ENCODE data around the gene FLOT2.
A peak's percentile ranks its signal among the peaks of the same experiment; 100 is the strongest.

Gene FLOT2, protein sequence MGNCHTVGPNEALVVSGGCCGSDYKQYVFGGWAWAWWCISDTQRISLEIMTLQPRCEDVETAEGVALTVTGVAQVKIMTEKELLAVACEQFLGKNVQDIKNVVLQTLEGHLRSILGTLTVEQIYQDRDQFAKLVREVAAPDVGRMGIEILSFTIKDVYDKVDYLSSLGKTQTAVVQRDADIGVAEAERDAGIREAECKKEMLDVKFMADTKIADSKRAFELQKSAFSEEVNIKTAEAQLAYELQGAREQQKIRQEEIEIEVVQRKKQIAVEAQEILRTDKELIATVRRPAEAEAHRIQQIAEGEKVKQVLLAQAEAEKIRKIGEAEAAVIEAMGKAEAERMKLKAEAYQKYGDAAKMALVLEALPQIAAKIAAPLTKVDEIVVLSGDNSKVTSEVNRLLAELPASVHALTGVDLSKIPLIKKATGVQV

DNA sequence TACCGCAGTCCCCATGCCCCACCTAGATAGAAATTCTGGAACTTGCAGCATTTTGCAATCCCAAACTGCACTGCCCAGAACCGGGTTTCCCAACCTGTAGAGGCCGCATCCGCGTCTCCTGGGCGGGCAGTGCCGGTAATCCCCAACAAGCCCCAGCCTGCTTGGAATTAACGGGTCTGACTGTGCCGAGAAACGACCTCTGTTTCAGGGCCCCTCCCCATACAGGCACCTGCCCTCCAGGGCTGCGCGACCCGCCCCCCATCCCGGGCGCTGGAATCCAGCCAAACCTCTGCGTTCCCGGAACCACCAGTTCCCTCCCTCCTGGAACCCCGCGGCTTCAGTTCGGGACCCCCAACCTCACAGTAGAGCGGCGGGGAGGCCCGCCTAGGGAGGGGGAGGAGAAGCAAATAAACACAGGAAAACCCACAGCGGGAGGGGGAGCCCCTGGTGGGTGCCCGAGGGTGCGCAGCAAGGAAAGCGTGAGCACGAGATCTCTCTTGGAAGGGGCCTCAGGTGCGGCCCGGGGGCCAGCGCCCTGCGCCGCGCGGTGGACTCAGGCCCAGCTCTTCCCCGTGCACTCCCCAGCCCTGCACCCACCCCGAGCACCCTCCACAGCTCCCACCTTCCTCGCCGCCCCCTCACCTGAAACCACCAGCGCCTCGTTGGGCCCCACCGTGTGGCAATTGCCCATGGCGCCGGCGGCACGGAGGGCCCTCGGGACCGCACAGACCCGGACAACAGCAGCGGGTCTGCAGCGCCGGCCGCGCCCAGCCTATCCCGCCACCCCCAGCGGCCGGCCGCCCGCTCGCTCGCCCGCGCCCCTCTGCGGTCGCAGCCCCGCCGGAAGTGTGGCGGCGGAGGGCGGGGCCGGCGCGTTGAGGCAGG, at the start of gene FLOT2:
Gene FLOT2 (minus strand): TSS at position 850 of the 885 bp plus-strand sequence. CDS start 159 bp downstream, at position 691.
- TF ChIP-seq, protein P1, sequence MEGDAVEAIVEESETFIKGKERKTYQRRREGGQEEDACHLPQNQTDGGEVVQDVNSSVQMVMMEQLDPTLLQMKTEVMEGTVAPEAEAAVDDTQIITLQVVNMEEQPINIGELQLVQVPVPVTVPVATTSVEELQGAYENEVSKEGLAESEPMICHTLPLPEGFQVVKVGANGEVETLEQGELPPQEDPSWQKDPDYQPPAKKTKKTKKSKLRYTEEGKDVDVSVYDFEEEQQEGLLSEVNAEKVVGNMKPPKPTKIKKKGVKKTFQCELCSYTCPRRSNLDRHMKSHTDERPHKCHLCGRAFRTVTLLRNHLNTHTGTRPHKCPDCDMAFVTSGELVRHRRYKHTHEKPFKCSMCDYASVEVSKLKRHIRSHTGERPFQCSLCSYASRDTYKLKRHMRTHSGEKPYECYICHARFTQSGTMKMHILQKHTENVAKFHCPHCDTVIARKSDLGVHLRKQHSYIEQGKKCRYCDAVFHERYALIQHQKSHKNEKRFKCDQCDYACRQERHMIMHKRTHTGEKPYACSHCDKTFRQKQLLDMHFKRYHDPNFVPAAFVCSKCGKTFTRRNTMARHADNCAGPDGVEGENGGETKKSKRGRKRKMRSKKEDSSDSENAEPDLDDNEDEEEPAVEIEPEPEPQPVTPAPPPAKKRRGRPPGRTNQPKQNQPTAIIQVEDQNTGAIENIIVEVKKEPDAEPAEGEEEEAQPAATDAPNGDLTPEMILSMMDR (IDR thresholded peaks at IDR 0.05; ENCODE audit: borderline replicate concordance, insufficient read depth, low read depth, low read length) = peak; percentile 40
- peak within 1 kb of the TSS; percentile 64 for H3K4me3 ChIP-seq (ENCODE audit: low read depth, low read length)

DNA sequence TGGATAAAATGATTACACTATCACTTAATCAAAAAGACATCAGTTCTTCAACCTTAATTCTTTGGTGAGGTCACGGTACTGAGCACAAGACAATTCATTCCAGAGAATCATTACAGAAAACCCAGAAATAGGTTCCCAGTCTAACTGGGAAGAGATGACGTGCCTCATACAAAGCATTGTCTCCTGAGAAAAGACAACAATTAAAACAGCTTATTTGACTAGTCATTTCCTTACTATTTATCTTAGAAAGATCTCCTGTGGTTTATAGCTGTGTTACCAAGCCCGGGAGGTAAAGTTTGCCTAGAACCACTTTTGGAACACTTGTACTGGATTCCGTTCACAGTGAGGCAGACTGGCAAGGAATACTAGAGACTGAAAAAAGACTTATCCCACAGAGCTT, 48.7 kb upstream of the FLOT2 start:
- TF ChIP-seq, protein P1 (IDR thresholded peaks at IDR 0.05; ENCODE audit: borderline replicate concordance, insufficient read depth, low read depth, low read length) = no peak
- H3K4me3 ChIP-seq (ENCODE audit: low read depth, low read length) = no peak overlapping the region

DNA sequence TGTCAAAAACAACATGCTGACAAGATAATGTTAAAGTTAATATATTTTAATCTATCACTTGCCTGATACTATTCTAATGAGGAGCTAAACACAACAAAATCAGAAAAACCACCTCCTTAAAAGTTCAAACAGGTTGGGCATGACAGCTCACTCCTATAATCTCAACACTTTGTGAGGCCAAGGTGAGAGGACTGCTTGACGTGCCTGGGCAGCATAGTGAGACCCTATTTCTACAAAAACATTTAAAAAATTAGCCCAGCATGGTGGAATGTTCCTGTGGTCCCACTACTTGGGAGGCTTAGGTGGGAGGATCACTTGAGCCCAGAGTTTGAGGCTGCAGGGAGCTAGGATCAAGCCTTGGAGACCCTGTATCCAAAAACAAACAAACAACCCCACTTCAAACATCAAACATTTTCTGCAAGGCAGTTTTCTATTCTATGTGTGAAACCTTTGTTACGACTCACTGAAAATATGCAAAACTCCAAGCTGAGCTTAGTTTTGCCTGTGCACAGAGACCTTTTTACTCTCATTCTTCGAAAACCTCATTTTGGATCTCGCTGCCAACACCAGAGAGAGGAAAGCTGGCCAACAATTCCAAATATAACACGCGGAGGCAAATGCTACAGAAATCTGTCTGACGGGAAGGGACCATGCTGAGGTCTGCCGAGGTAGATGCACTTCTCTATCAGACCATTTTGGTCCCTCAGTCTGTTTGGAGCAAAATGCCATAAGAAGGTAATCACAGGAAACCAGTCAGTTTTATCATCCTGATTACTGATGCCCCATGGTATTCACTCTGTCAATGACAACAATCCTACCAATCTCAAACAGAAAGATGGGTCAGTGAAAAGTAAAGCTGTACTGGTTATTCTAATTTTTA, 47.6 kb upstream of the FLOT2 start:
- H3K4me3 ChIP-seq (ENCODE audit: low read depth, low read length) = no peak overlapping the region
- TF ChIP-seq, protein P1 (IDR thresholded peaks at IDR 0.05; ENCODE audit: borderline replicate concordance, insufficient read depth, low read depth, low read length) = no peak

DNA sequence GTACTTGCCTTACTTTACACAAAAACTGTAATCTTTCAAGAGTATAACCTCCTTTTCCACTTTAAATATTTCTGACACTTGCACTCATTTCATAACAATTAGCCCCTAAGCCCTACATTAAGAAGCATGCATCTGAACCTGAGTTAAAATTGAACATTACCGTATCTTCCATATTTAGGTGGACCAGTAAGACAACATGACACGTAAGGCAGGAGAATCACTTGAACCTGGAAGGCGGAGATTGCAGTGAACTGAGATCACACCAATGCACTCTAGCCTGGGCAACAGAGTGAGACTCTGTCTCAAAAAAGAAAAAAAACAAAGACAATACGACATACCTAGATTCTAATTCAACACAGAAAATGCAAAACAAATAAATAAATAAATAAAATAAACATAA, 46.8 kb upstream of the FLOT2 start:
- TF ChIP-seq, protein P1 (IDR thresholded peaks at IDR 0.05; ENCODE audit: borderline replicate concordance, insufficient read depth, low read depth, low read length) = no peak
- no peak overlapping the region for H3K4me3 ChIP-seq (ENCODE audit: low read depth, low read length)

DNA sequence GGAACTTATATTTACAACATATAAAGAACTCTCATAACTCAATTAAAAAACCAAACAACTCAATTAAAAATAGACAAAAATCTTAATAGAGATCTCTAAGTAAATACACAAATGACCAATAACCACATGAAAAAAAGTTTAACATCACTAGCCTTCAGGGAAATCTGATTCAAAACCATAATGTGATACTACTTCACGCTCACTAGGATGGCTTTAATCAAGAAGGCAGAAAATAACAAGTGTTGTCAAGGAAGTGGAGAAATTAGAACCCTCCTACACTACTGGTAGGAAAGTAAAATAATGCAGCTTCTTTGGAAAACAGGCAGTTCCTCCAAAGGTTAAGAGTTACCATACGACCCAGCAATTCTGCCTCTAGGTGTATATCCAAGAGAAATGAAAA, 45.4 kb upstream of the FLOT2 start:
- TF ChIP-seq, protein P1 (IDR thresholded peaks at IDR 0.05; ENCODE audit: borderline replicate concordance, insufficient read depth, low read depth, low read length) = no peak
- H3K4me3 ChIP-seq (ENCODE audit: low read depth, low read length) = no peak overlapping the region

DNA sequence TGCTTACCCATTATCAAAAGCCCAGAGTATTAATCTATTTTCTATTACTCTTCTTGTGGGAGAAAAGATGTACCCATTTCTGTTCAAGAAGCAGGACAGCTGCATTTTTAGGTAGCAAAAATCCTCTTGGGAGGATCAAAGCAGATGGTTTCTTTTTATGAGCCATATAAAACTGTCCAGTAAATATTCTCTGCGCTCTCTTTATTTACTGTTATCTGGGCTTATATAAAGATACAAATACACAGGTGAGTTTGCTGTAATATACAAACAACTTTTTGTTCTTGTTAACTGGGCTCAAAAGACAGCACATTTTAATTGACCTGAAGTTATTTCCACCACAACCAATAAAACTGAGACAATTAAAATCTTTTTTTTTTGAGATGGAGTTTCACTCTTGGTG, 43.7 kb upstream of the FLOT2 start:
- no peak overlapping the region for H3K4me3 ChIP-seq (ENCODE audit: low read depth, low read length)
- TF ChIP-seq, protein P1 (IDR thresholded peaks at IDR 0.05; ENCODE audit: borderline replicate concordance, insufficient read depth, low read depth, low read length) = no peak
